RWPE2 (cell line): ENCODE measurements around the gene SBNO2.
"Not testable (repeated sequence)": the region's sequence is repeated elsewhere in the genome, so short reads cannot be mapped to it uniquely, and the experiment has no call there.

ENCODE experiments used
- ATAC-seq: fragments of 200-7000 bp; cut with Tn5 transposase; 3 replicates; pipeline ENCODE4 v1.9.1; 2021; ENCODE audit warnings: low read depth
- DNase-seq: peaks from one replicate; pipeline ENCODE4 v3.0.0-alpha.2; 2020; ENCODE audit warnings: low spot score
- H3K27ac ChIP-seq: fragments of 450-650 bp; 2 replicates; pipeline ENCODE4 v1.5.1; 2017; ENCODE audit warnings: mild to moderate bottlenecking; ENCODE audit not compliant: poor library complexity, severe bottlenecking
- H3K27me3 ChIP-seq: fragments of 250-450 bp; sonication (Bioruptor Pico); 2 replicates; pipeline ENCODE4 v1.5.1; 2021; ENCODE audit warnings: mild to moderate bottlenecking, moderate library complexity; ENCODE audit not compliant: insufficient read depth, poor library complexity, severe bottlenecking
- H3K36me3 ChIP-seq: fragments of 250-450 bp; sonication (Bioruptor Pico); 2 replicates; pipeline ENCODE4 v1.5.1; 2020; ENCODE audit warnings: low read depth, mild to moderate bottlenecking, moderate library complexity
- H3K4me1 ChIP-seq: fragments of 250-450 bp; sonication (Bioruptor Pico); 2 replicates; pipeline ENCODE4 v1.5.1; 2021; ENCODE audit warnings: mild to moderate bottlenecking, moderate library complexity; ENCODE audit not compliant: insufficient read depth, poor library complexity, severe bottlenecking
- H3K4me3 ChIP-seq: fragments of 250-450 bp; sonication (Bioruptor Pico); 2 replicates; pipeline ENCODE4 v1.5.1; 2021; ENCODE audit warnings: mild to moderate bottlenecking, moderate library complexity; ENCODE audit not compliant: severe bottlenecking
- H3K9me3 ChIP-seq: fragments of 250-450 bp; sonication (Bioruptor Pico); 2 replicates; pipeline ENCODE4 v1.5.1; 2021; ENCODE audit warnings: mild to moderate bottlenecking, moderate library complexity; ENCODE audit not compliant: severe bottlenecking
- CTCF ChIP-seq: fragments of 450-650 bp; IDR thresholded peaks from one replicate; pipeline ENCODE4 v1.5.1; 2017; ENCODE audit warnings: mild to moderate bottlenecking, moderate library complexity; ENCODE audit not compliant: poor library complexity, severe bottlenecking

Gene SBNO2

GRCh38 chr19:1117654-1118053 is 56.4 kb downstream of the SBNO2 start:
- Histone ChIP-seq H3K9me3 (no peaks in the 10 kb centered on the region), H3K4me1 (no peaks in the 10 kb centered on the region), H3K27ac (no peak overlapping the region), H3K36me3 (peaks cover 88% of the 10 kb centered on the region), H3K27me3 (no peaks in the 10 kb centered on the region), H3K4me3 (no peak overlapping the region)
- DNase-seq = peak; percentile 50
- TF ChIP-seq CTCF = no peak
- no peak for ATAC-seq

- peak; percentile 60 for DNase-seq
- Histone ChIP-seq H3K4me1 (no peaks in the 10 kb centered on the region), H3K9me3 (no peaks in the 10 kb centered on the region), H3K36me3 (peaks cover 91% of the 10 kb centered on the region), H3K4me3 (no peak overlapping the region), H3K27me3 (no peaks in the 10 kb centered on the region), H3K27ac (no peak overlapping the region)
- no peak for TF ChIP-seq CTCF
- no peak for ATAC-seq
Measured at GRCh38 chr19:1116726-1117581, 57.1 kb downstream of the SBNO2 start.

GRCh38 chr19:1115646-1116420 is 58.2 kb downstream of the SBNO2 start:
- no peaks in the 10 kb centered on the region for H3K4me1 ChIP-seq
- no peaks in the 10 kb centered on the region for H3K27me3 ChIP-seq
- H3K27ac ChIP-seq = no peak overlapping the region
- no peaks in the 10 kb centered on the region for H3K9me3 ChIP-seq
- TF ChIP-seq CTCF = no peak
- peaks cover 86% of the 10 kb centered on the region for H3K36me3 ChIP-seq
- peak; percentile 50 for DNase-seq
- H3K4me3 ChIP-seq = no peak overlapping the region
- no peak for ATAC-seq

GRCh38 chr19:1114728-1115127 is 59.3 kb downstream of the SBNO2 start:
- H3K27me3 ChIP-seq, H3K4me1 ChIP-seq, H3K9me3 ChIP-seq, ATAC-seq, H3K4me3 ChIP-seq, H3K27ac ChIP-seq, DNase-seq: not testable (repeated sequence)
- peaks cover 84% of the 10 kb centered on the region for H3K36me3 ChIP-seq

GRCh38 chr19:1113986-1114483 is 60.0 kb downstream of the SBNO2 start:
- ATAC-seq (no peak), DNase-seq (no peak)
- Histone ChIP-seq H3K4me1 (no peaks in the 10 kb centered on the region), H3K4me3 (no peak overlapping the region), H3K27me3 (no peaks in the 10 kb centered on the region), H3K27ac (no peak overlapping the region), H3K36me3 (peaks cover 80% of the 10 kb centered on the region), H3K9me3 (no peaks in the 10 kb centered on the region)
- TF ChIP-seq CTCF = no peak
